Epithelial cell of proximal tubule (primary cell): ENCODE results near the gene BRPF1. TPM values are rescaled to one million over a fixed set of nuclear protein-coding genes. Genes with fewer than 3 reads are reported as not detected.
A peak's percentile ranks its signal among the peaks of the same experiment; 100 is the strongest.

ENCODE experiments used
- DNase-seq: peaks from one replicate; pipeline ENCODE4 v3.0.0-alpha.2; 2011; ENCODE audit warnings: low read depth
- H3K4me3 ChIP-seq: 2 replicates; pipeline ENCODE4 v1.5.1; 2011; ENCODE audit warnings: low read depth, mild to moderate bottlenecking, low read length
- CTCF ChIP-seq: conservative IDR thresholded peaks from 2 replicates; pipeline ENCODE4 v1.5.1; 2012; ENCODE audit warnings: low read depth, mild to moderate bottlenecking, low read length
- total RNA-seq: library from RNA; depleted of rRNA; stranded (reverse); fragments of >200 nt; gene quantifications from 2 replicates; pipeline ENCODE4 v1.2.3, GENCODE V29; 2015

The BRPF1 gene
- total RNA-seq: 15.2 and 15.7 TPM in 2 replicates

GRCh38 chr3:9731206-9732079 lies at the start of gene BRPF1:
TSS of gene BRPF1 (plus strand) at chr3:9731735. CDS start at chr3:9734141, 2,406 bp downstream.
- peak within 1 kb of the TSS; percentile 89 for H3K4me3 ChIP-seq
- no peak for TF ChIP-seq CTCF
- DNase-seq: peak; percentile 79

- no peak for TF ChIP-seq CTCF
- DNase-seq: no peak
- H3K4me3 ChIP-seq: no peak overlapping the region
Observed at GRCh38 chr3:9682096-9682495, 49.4 kb upstream of the BRPF1 start.

- DNase-seq: no peak
- TF ChIP-seq CTCF: no peak
- no peak overlapping the region for H3K4me3 ChIP-seq
Observed at GRCh38 chr3:9683426-9683825, 48.1 kb upstream of the BRPF1 start.

- no peak for TF ChIP-seq CTCF
- H3K4me3 ChIP-seq: no peak overlapping the region
- no peak for DNase-seq
Observed at GRCh38 chr3:9685216-9686049, 46.1 kb upstream of the BRPF1 start.

GRCh38 chr3:9686050-9686550 lies 45.4 kb upstream of the BRPF1 start:
- H3K4me3 ChIP-seq: no peak overlapping the region
- DNase-seq: no peak
- no peak for TF ChIP-seq CTCF

GRCh38 chr3:9686703-9687102 lies 44.8 kb upstream of the BRPF1 start:
- DNase-seq: no peak
- H3K4me3 ChIP-seq: no peak overlapping the region
- TF ChIP-seq CTCF: no peak
